Activated CD4-positive, CD25-positive, alpha-beta regulatory T cell (primary cell): ENCODE results near the gene TRNAU1AP.

Experiments
- DNase-seq, 4 experiments: peaks; one replicate each; lab custom pipeline; 2025; lab: John Stamatoyannopoulos, UW

The TRNAU1AP gene

DNA sequence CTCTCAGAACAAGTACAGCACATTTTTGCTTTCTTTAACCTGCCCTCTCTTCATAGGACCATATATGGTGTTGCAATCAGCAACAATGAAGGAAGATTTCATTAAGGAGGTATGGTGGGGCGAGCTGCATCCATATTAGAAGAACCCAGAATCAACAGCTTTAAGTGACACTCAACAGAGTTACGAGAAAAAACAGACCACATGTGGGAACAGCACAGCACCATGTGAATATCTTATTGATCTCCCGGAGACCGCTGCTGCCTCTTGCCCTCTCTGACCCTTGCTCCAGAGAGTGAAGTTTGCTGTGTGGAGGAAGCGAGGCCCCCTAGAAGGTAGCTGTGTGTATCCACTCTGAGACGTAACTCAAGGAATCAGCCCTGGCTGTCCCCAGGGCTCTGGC lies 52.1 kb downstream of the TRNAU1AP start:
- DNase-seq = no peak

DNA sequence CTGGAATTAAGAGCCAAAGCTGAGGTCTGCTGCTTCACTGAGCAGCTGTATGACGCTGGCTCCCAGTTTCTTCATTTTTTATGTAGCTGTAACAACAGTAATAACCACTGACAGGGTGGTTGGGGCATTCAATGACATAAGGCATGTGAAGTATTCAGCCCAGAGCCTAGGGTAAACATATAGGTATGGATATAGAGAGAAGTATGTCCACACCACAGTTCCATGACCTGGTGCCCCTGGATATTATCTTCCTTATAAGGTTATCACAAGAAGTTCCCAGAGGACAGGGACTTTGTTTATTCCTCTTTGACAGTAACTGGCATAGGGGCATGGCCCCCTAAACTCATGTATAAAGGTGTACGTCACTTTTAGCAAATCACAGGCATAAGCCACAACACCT lies 53.9 kb downstream of the TRNAU1AP start:
- no peak for DNase-seq

DNA sequence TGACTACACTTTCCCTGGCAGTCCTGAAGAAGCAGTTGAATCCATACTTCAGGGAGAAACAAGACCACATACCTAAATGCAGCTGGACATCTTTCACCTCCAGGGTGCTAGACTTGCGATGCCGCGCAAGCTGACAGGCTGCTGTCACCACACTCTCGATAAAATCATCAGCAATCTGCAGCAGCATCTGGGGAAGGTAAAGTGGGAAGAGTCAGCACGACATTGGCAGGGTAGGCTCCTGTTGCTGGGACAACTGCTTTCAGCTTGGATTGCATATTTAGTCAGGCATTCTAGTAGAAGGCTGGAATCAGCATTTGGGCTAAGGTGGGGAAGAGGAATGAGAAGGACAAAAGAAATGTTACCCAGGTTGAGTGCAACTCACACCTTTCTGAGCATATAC lies 60.3 kb downstream of the TRNAU1AP start:
- no peak for DNase-seq
